Activated T-helper 1 cell treated with Interleukin-2 at 50 U/mL for 16 hours (primary cell): ENCODE results near the gene GJB6.

Experiments
- DNase-seq: peaks from one replicate; pipeline ENCODE4 v3.0.0-alpha.2; 2020; ENCODE audit warnings: low read depth

Gene GJB6

GRCh38 chr13:20186771-20187170 lies 45.3 kb downstream of the GJB6 start:
- DNase-seq, result no peak

- no peak for DNase-seq
These were observed 46.6 kb downstream of the GJB6 start for GRCh38 chr13:20185366-20186056.

- no peak for DNase-seq
These were observed 49.8 kb downstream of the GJB6 start for GRCh38 chr13:20182231-20182846.

DNA sequence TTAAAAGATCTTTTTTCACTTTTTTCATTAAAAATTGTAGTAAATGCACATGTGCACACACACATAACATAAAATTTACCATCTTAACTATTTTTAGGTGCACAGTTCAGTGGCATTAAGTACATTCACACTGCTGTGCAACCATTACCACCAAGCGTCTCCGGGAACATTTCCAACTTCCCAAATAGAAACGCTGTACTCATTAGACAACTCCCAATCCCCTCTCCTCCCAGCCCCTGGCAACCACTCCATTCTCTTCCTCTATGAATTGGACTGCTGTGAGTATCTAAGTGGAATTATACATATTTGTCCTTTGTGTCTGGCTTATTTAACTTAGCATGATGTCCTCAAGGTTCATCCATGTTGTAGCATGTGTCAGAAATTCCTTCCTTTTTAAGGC lies 50.9 kb downstream of the GJB6 start:
- DNase-seq, result no peak

GRCh38 chr13:20178156-20178555 lies 54.0 kb downstream of the GJB6 start:
- no peak for DNase-seq

- DNase-seq, result no peak
These were observed 54.9 kb downstream of the GJB6 start for GRCh38 chr13:20177049-20177831.

DNA sequence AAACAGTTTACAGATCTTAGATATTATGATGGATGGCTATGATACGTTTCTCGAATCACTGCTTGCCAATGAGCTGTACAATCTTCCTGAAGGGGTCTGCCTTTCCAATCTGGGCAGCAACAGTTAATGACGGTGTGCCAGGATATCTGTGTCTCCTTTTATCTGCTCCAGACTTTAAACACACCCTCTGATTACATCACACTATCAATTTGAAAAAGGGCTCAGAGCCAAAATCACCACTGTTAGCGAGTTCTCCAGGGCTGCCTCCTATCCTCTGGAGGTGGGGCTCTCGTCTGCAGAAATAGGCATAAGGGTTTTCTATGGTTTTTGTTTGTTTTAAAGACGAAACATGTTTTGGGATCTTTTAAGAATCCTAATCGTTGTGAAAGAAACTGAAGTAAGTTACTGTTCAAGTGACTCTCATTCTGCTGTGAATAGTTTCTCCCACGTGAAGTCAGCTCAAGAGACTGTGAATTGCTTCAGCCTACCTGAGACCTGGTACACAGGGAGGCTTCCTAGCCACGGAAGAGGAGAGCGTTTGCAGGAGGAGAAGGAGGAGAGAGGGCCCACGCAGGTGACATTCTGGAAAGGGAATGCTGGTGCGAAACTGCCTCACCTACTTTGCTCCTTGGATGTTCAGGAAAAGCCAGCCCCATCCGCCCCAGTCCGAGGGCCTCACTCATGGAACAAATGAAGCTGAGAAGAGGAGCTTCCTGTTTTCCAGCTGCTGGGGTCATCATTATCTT lies 56.0 kb downstream of the GJB6 start:
- DNase-seq, result no peak

GRCh38 chr13:20175406-20175794 lies 56.7 kb downstream of the GJB6 start:
- DNase-seq, result no peak

DNA sequence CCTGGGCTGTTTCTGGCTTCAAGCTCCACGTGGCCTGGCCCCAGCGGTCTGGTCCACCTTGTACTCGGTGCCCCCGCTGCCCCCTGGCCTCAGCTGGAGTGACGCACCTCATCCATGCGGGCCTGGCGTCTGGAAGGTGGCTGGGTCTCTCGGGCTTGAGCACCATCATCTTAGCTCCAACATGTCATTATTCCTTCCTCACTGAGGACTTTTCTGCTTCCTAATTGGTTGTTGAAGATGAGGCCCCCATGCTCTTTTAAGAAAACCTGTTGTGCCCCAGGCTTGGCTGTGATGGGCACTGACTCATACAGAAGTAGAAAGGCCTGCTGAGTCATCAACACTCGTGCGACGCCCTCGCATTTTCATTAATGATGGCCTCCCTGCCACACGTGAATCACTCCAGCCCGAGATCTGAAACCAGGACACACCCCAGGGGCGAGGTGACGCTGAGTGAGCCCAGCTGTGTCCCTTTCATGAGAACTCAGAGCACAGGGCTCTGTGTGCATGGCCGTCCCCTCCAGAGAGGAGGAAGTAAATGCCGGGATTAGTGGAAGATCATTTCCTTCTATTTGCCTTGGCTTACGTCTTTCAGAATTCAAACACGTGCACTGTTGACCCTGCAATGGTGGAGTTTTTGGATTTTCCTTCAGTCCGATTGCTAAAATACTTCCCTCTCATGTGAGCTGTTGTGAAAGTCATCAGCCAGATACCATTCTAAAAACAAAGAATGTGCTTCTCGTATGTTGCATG lies 57.3 kb downstream of the GJB6 start:
- peak; percentile 31 for DNase-seq

DNA sequence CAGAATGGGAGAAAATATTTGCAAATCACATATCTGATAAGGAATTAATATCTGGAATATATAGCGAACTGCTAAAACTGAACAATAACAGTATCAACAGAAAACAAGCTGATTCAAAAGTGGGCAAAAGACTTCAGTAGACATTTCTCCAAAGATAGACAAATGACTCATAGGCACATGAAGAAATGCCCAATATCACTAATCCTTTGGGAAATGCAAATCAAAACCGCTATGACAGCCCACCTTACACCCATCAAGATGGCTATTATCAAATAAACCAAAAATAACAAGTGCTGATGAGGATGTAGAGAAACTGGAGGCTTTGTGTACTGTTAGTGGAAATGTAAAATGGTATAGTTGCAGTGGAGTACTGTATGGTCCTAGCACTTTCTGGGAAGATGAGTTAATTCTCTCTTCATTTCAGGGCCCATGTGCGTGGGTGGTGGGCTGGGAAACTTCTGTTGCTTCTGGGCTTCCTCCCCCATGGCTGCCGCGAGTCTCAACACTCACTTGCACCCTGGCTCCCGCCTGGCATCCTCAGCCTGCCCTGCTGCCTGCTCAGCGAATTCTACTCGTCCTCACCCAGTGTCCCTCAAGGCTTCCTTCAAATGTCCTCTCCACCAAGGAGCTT lies 58.9 kb downstream of the GJB6 start:
- DNase-seq, result no peak
